ENCODE results near the gene ARHGEF10L. TPM values are rescaled to one million over a fixed set of nuclear protein-coding genes. Genes with fewer than 3 reads are reported as not detected.

Gene ARHGEF10L
- total RNA-seq, 1 donor from 2014 or later, result 16.7 TPM

DNA sequence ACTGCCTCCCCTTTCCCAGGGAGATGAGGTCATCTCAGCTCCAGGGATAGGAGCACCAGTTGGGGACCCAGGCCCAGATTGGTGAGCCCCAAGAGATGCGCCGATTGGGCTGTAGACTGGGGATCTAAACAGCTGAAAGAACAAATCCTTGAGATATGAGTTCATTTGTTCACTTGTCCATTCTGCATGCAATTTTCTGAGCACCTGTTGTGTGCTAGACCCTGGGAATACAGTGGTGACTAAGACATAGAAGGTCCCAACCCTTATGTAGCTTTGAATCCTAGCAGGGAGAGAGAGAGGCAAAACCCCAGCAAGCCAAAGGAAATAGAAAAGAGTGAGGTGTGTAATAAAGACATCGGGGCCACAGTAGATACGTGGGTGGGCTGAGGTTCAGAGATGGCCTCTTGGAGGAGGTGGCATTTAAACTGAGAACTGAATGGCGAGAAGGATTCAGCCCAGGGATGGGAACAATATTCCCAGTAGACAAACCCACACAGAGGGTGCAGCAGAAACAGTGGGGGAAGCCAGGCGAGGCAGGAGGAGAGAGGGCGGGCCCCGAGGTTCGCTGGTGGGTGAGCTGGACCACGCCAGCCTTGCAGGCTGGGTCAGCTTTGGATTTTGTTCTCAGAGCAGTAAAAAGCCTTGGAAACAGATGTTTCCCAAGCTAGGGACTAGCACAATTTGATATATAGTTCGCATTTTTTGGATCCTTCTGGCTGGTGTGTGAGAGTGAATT, 110.0 kb downstream of the ARHGEF10L start:
- no peaks in the 10 kb centered on the region for H3K27me3 ChIP-seq (ENCODE audit: control insufficient read depth in 3 of 3, insufficient read depth in 3 of 3, low read length in 3 of 3)
- H3K9ac ChIP-seq (ENCODE audit: low read depth in 1 of 3, low read length in 3 of 3), result no peak overlapping the region
- H3K36me3 ChIP-seq (ENCODE audit: control insufficient read depth in 3 of 3, insufficient read depth in 3 of 3, low read length in 3 of 3), result peaks cover 42 to 63% (median 60%) of the 10 kb centered on the region in 3 donors
- H3K4me1 ChIP-seq (ENCODE audit: control insufficient read depth in 3 of 3, insufficient read depth in 3 of 3, low read length in 3 of 3), result peaks cover 10 to 32% (median 19%) of the 10 kb centered on the region in 3 donors
- no peaks in the 10 kb centered on the region for H3K9me3 ChIP-seq (ENCODE audit: control insufficient read depth in 3 of 3, low read length in 3 of 3)
- peak overlapping the region; percentile 11 for H3K27ac ChIP-seq (ENCODE audit: low read depth, low read length)
- no peak overlapping the region for H3K4me3 ChIP-seq (ENCODE audit: low read length in 3 of 3)

DNA sequence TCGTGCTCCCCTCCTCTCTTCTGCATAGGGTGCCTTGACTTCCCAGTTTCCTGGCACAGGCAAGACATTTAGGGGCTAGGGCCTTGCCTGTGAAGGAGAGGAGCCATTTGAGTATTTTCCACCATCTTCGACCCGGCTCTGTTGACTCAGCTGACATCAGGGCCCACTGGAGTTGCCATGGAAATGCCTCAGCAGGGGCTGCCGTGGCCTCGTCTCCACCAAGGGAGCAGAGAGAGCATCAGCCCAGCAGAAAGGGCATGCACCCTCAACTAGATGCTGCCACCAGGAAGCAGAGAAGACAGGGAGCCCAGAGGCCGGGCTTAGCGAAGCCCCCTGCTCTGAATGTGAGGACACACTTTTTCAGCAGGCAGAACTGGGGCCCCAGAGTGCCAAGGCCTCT, 113.8 kb downstream of the ARHGEF10L start:
- no peaks in the 10 kb centered on the region for H3K27me3 ChIP-seq (ENCODE audit: control insufficient read depth in 3 of 3, insufficient read depth in 3 of 3, low read length in 3 of 3)
- peaks cover 9 to 29% (median 17%) of the 10 kb centered on the region in 3 donors for H3K4me1 ChIP-seq (ENCODE audit: control insufficient read depth in 3 of 3, insufficient read depth in 3 of 3, low read length in 3 of 3)
- H3K36me3 ChIP-seq (ENCODE audit: control insufficient read depth in 3 of 3, insufficient read depth in 3 of 3, low read length in 3 of 3), result peaks cover 66 to 79% (median 76%) of the 10 kb centered on the region in 3 donors
- no peak overlapping the region for H3K9ac ChIP-seq (ENCODE audit: low read depth in 1 of 3, low read length in 3 of 3)
- H3K4me3 ChIP-seq (ENCODE audit: low read length in 3 of 3), result no peak overlapping the region
- H3K9me3 ChIP-seq (ENCODE audit: control insufficient read depth in 3 of 3, low read length in 3 of 3), result no peaks in the 10 kb centered on the region
- no peak overlapping the region for H3K27ac ChIP-seq (ENCODE audit: low read depth, low read length)

GRCh38 chr1:17653728-17654351, 114.3 kb downstream of the ARHGEF10L start:
- Histone ChIP-seq H3K27me3 (ENCODE audit: control insufficient read depth in 3 of 3, insufficient read depth in 3 of 3, low read length in 3 of 3) (no peaks in the 10 kb centered on the region), H3K4me3 (ENCODE audit: low read length in 3 of 3) (no peak overlapping the region), H3K36me3 (ENCODE audit: control insufficient read depth in 3 of 3, insufficient read depth in 3 of 3, low read length in 3 of 3) (peaks cover 71 to 79% (median 78%) of the 10 kb centered on the region in 3 donors), H3K9me3 (ENCODE audit: control insufficient read depth in 3 of 3, low read length in 3 of 3) (no peaks in the 10 kb centered on the region), H3K9ac (ENCODE audit: low read depth in 1 of 3, low read length in 3 of 3) (peak overlapping the region in 1 of 3 donors; percentile 40), H3K4me1 (ENCODE audit: control insufficient read depth in 3 of 3, insufficient read depth in 3 of 3, low read length in 3 of 3) (peaks cover 3 to 23% (median 12%) of the 10 kb centered on the region in 3 donors), H3K27ac (ENCODE audit: low read depth, low read length) (no peak overlapping the region)

GRCh38 chr1:17654519-17654918, 115.0 kb downstream of the ARHGEF10L start:
- no peaks in the 10 kb centered on the region for H3K27me3 ChIP-seq (ENCODE audit: control insufficient read depth in 3 of 3, insufficient read depth in 3 of 3, low read length in 3 of 3)
- no peak overlapping the region for H3K27ac ChIP-seq (ENCODE audit: low read depth, low read length)
- H3K9me3 ChIP-seq (ENCODE audit: control insufficient read depth in 3 of 3, low read length in 3 of 3), result no peaks in the 10 kb centered on the region
- peaks cover 71 to 80% (median 79%) of the 10 kb centered on the region in 3 donors for H3K36me3 ChIP-seq (ENCODE audit: control insufficient read depth in 3 of 3, insufficient read depth in 3 of 3, low read length in 3 of 3)
- H3K4me3 ChIP-seq (ENCODE audit: low read length in 3 of 3), result no peak overlapping the region
- peak overlapping the region in 1 of 3 donors; percentile 40 for H3K9ac ChIP-seq (ENCODE audit: low read depth in 1 of 3, low read length in 3 of 3)
- H3K4me1 ChIP-seq (ENCODE audit: control insufficient read depth in 3 of 3, insufficient read depth in 3 of 3, low read length in 3 of 3), result peaks cover 0 to 18% (median 11%) of the 10 kb centered on the region in 3 donors

DNA sequence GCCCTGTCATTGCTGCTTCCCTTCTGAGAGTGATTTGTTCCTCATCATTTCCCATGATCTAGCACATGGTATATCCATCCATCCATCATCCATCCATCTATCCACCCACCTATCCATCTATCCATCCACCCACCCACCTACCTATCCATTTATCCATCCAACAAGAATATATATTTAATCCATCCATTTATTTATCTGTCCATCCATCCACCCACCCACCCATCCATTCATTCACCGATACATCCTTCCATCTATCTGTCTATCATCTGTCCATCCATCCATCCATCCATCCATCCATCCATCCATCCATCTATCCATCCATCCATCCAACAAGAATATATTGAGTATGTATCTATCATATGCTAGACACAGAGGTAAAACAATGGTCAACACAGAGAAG, 115.7 kb downstream of the ARHGEF10L start:
- no peak overlapping the region for H3K27ac ChIP-seq (ENCODE audit: low read depth, low read length)
- H3K36me3 ChIP-seq (ENCODE audit: control insufficient read depth in 3 of 3, insufficient read depth in 3 of 3, low read length in 3 of 3), result peaks cover 72 to 85% (median 81%) of the 10 kb centered on the region in 3 donors
- H3K27me3 ChIP-seq (ENCODE audit: control insufficient read depth in 3 of 3, insufficient read depth in 3 of 3, low read length in 3 of 3), result no peaks in the 10 kb centered on the region
- no peak overlapping the region for H3K9ac ChIP-seq (ENCODE audit: low read depth in 1 of 3, low read length in 3 of 3)
- H3K4me1 ChIP-seq (ENCODE audit: control insufficient read depth in 3 of 3, insufficient read depth in 3 of 3, low read length in 3 of 3), result peaks cover 0 to 18% (median 11%) of the 10 kb centered on the region in 3 donors
- H3K9me3 ChIP-seq (ENCODE audit: control insufficient read depth in 3 of 3, low read length in 3 of 3), result no peaks in the 10 kb centered on the region
- H3K4me3 ChIP-seq (ENCODE audit: low read length in 3 of 3), result no peak overlapping the region

GRCh38 chr1:17655922-17656321, 116.4 kb downstream of the ARHGEF10L start:
- peaks cover 74 to 89% (median 86%) of the 10 kb centered on the region in 3 donors for H3K36me3 ChIP-seq (ENCODE audit: control insufficient read depth in 3 of 3, insufficient read depth in 3 of 3, low read length in 3 of 3)
- no peak overlapping the region for H3K27ac ChIP-seq (ENCODE audit: low read depth, low read length)
- H3K9me3 ChIP-seq (ENCODE audit: control insufficient read depth in 3 of 3, low read length in 3 of 3), result no peaks in the 10 kb centered on the region

GRCh38 chr1:17657436-17657835, 117.9 kb downstream of the ARHGEF10L start:
- Histone ChIP-seq H3K36me3 (ENCODE audit: control insufficient read depth in 3 of 3, insufficient read depth in 3 of 3, low read length in 3 of 3) (peaks cover 71 to 83% (median 82%) of the 10 kb centered on the region in 3 donors), H3K9ac (ENCODE audit: low read depth in 1 of 3, low read length in 3 of 3) (no peak overlapping the region), H3K4me1 (ENCODE audit: control insufficient read depth in 3 of 3, insufficient read depth in 3 of 3, low read length in 3 of 3) (peaks cover 0 to 18% (median 11%) of the 10 kb centered on the region in 3 donors), H3K9me3 (ENCODE audit: control insufficient read depth in 3 of 3, low read length in 3 of 3) (no peaks in the 10 kb centered on the region), H3K27ac (ENCODE audit: low read depth, low read length) (no peak overlapping the region), H3K27me3 (ENCODE audit: control insufficient read depth in 3 of 3, insufficient read depth in 3 of 3, low read length in 3 of 3) (no peaks in the 10 kb centered on the region), H3K4me3 (ENCODE audit: low read length in 3 of 3) (no peak overlapping the region)

More at GRCh38 chr1:17655922-17656321, 116.4 kb downstream of the ARHGEF10L start:
- Histone ChIP-seq H3K4me3 (ENCODE audit: low read length in 3 of 3) (no peak overlapping the region), H3K4me1 (ENCODE audit: control insufficient read depth in 3 of 3, insufficient read depth in 3 of 3, low read length in 3 of 3) (peaks cover 0 to 18% (median 11%) of the 10 kb centered on the region in 3 donors), H3K9ac (ENCODE audit: low read depth in 1 of 3, low read length in 3 of 3) (no peak overlapping the region), H3K27me3 (ENCODE audit: control insufficient read depth in 3 of 3, insufficient read depth in 3 of 3, low read length in 3 of 3) (no peaks in the 10 kb centered on the region)

- peaks cover 0 to 10% (median 6%) of the 10 kb centered on the region in 3 donors for H3K4me1 ChIP-seq (ENCODE audit: control insufficient read depth in 3 of 3, insufficient read depth in 3 of 3, low read length in 3 of 3)
- H3K27ac ChIP-seq (ENCODE audit: low read depth, low read length), result no peak overlapping the region
- no peak overlapping the region for H3K4me3 ChIP-seq (ENCODE audit: low read length in 3 of 3)
- no peak overlapping the region for H3K9ac ChIP-seq (ENCODE audit: low read depth in 1 of 3, low read length in 3 of 3)
- H3K27me3 ChIP-seq (ENCODE audit: control insufficient read depth in 3 of 3, insufficient read depth in 3 of 3, low read length in 3 of 3), result no peaks in the 10 kb centered on the region
- peaks cover 60 to 85% (median 75%) of the 10 kb centered on the region in 3 donors for H3K36me3 ChIP-seq (ENCODE audit: control insufficient read depth in 3 of 3, insufficient read depth in 3 of 3, low read length in 3 of 3)
- H3K9me3 ChIP-seq (ENCODE audit: control insufficient read depth in 3 of 3, low read length in 3 of 3), result no peaks in the 10 kb centered on the region
These were observed 119.3 kb downstream of the ARHGEF10L start for GRCh38 chr1:17658837-17659236.

GRCh38 chr1:17661546-17662157, 122.2 kb downstream of the ARHGEF10L start:
- no peaks in the 10 kb centered on the region for H3K4me1 ChIP-seq (ENCODE audit: control insufficient read depth in 3 of 3, insufficient read depth in 3 of 3, low read length in 3 of 3)
- no peaks in the 10 kb centered on the region for H3K9me3 ChIP-seq (ENCODE audit: control insufficient read depth in 3 of 3, low read length in 3 of 3)
- H3K36me3 ChIP-seq (ENCODE audit: control insufficient read depth in 3 of 3, insufficient read depth in 3 of 3, low read length in 3 of 3), result peaks cover 63 to 88% (median 79%) of the 10 kb centered on the region in 3 donors
- no peak overlapping the region for H3K9ac ChIP-seq (ENCODE audit: low read depth in 1 of 3, low read length in 3 of 3)
- H3K27me3 ChIP-seq (ENCODE audit: control insufficient read depth in 3 of 3, insufficient read depth in 3 of 3, low read length in 3 of 3), result no peaks in the 10 kb centered on the region
- H3K27ac ChIP-seq (ENCODE audit: low read depth, low read length), result no peak overlapping the region
- H3K4me3 ChIP-seq (ENCODE audit: low read length in 3 of 3), result no peak overlapping the region
